DMS53 treated with DMSO at 0.1 percent for 48 hours (cell line): ENCODE measurements around the gene MRPL20.
"Not testable (repeated sequence)": the region's sequence is repeated elsewhere in the genome, so short reads cannot be mapped to it uniquely, and the experiment has no call there.

ENCODE experiments used
- DNase-seq: peaks from one replicate; lab custom pipeline; 2025; ENCODE audit not compliant: unreplicated experiment; lab: John Stamatoyannopoulos, UW

The MRPL20 gene

GRCh38 chr1:1411626-1412025 lies 4.5 kb upstream of the MRPL20 start:
- no peak for DNase-seq

DNA sequence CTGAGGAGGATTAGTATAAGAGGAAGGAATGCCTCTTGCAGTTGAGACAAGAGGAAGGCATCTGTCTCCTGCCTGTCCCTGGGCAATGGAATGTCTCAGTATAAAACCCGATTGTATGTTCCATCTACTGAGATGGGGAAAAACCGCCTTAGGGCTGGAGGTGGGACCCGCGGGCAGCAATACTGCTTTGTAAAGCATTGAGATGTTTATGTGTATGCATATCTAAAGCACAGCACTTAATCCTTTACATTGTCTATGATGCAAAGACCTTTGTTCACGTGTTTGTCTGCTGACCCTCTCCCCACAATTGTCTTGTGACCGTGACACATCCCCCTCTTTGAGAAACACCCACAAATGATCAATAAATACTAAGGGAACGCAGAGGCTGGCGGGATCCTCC lies 3.1 kb upstream of the MRPL20 start:
- not testable (repeated sequence) for DNase-seq

DNA sequence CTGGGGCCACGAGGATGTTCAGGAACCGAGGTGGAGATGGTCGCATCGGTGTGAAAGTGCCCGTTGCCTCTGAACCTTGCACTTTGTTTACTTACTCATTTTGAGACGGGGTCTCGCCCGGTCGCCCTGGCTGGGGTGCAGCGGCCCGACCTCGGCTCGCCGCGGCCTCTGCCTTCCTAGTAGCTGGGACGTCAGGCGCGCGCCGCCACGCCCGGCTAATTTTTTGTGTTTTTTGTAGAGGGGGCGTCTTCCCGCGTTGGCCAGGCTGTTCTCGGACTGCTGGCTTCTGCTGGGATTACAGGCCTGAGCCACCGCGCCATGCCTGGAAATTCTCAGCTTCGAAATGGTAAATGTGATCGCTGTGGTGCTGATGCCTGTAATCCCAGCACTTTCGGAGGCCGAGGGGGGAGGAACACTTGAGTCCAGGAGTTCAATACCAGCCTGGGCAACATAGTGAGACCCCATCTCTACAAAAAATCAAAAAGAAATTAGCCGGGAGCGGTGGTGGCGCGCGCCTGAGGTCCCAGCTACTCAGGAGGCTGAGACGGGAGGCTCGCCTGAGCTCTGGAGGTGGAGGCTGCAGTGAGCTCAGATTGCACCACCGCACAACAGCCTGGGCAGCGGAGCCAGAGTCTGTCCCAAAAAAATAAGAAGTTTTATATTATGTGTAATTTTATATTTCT lies 684 bp upstream of the MRPL20 start:
- no peak for DNase-seq

DNA sequence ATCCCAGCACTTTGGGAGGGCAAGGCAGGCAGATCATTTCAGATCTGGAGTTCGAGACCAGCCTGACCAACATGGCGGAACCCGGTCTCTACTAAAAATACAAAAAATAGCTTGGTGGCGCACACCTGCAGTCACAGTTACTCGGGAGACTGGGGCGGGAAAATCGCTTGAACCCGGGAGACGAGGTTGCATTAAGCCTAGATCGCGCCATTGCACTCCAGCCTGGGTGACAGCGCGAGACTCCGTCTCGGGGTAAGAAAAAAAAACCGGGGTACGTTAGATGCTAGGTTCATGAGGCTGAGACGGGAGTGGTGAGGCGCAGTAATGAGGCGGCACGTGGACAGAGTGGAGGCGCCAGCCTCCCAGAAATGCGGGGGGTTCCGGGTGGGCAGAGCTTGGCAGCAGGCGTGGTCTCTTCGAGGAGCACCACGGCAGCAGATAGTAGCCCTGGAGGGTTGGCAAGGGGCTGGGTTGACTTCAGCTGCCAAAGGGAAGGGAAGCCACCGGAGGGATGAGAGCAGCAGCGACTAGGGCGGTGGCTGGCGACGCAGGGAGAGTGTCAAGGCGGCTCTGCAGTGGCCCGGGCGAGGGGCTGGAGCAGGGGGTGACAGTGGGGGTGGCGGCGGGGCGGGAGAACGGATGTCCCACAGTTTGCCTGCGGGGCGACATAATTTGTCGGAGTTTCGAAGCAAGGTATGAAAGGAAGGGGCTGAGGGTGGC lies 832 bp downstream of the MRPL20 start:
- no peak for DNase-seq

- DNase-seq: no peak
These were observed 3.4 kb downstream of the MRPL20 start for GRCh38 chr1:1403653-1404052.

DNA sequence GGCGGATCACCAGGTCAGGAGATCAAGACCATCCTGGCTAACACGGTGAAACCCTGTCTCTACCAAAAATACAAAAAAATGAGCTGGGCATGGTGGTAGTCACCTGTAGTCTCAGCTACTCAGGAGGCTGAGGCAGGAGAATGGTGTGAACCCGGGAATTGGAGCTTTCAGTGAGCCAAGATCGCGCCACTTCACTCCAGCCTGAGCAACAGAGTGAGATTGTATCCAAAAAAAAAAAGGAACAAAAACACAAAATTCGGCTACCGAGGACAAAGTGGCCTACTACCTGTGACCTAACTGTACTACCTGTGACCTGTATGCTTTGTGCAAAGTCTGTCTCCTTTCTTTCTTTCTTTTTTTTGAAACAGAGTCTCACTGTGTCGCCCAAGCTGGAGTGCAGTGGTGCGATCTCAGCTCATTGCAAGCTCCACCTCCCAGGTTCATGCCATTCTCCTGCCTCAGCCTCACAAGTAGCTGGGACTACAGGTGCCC lies 4.1 kb downstream of the MRPL20 start:
- not testable (repeated sequence) for DNase-seq

DNA sequence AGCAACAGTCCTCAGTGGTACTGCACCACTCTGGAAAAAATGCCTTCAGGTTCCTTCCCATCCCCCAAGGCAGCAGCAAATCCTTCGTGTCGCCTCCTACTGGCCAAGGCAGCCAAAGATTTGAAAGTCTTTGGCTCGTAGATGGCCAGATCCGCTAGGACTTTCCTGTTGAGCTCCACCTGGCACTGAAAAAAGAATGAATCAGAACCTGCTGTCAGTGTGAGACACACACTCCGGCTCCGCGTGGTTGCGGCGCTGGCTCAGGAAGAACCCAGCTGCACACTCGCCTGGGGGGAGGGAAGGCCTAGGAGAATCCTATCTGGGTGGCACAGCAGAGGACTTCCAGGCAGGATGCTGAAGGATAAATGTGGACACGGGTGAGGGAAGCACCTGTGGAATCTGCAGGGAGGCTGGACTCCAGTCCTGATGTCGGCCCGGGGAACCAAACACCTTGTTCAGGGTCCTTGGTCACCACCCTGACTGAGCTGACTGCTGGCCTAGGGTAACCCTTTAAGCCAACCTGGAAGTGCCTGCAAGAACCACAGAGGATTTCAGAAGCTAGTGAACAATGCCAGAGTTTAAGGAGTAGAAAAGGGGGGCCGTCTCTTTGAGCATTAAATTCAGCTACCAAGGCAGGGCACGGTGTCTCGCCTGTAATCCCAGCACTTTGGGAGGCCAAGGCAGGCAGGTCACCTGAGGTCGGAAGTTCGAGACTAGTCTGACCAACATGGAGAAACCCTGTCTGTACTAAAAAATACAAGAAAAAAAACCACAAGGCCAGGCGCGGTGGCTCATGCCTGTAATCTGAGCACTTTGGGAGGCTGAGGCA lies 4.8 kb downstream of the MRPL20 start:
- no peak for DNase-seq

DNA sequence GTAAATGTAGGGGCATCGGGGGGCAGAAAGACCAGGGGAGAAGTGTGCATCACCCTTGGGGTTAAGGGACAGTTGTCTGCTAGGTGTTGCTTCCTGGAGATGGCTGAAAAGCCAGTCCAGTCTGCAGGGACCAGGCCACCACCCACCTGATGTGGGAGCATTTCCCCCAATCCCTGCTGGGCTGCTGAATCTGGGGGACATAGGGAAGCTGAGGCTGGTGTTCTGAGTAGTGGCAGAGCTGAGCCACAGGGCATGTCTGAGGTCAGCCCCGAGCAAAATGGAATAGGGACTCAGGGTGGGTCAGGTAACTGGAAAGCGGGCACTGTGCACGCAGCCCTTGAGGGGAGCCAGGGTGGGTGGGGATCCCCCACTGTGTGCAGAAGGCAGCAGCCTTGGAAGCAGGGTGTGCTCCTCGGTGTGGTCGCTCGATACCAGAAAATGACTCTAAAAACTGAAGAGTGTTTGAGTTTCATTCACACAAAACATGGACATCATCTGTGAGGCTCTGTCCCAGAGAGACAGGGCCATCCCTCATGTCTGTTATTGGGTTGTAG lies 5.6 kb downstream of the MRPL20 start:
- no peak for DNase-seq

DNA sequence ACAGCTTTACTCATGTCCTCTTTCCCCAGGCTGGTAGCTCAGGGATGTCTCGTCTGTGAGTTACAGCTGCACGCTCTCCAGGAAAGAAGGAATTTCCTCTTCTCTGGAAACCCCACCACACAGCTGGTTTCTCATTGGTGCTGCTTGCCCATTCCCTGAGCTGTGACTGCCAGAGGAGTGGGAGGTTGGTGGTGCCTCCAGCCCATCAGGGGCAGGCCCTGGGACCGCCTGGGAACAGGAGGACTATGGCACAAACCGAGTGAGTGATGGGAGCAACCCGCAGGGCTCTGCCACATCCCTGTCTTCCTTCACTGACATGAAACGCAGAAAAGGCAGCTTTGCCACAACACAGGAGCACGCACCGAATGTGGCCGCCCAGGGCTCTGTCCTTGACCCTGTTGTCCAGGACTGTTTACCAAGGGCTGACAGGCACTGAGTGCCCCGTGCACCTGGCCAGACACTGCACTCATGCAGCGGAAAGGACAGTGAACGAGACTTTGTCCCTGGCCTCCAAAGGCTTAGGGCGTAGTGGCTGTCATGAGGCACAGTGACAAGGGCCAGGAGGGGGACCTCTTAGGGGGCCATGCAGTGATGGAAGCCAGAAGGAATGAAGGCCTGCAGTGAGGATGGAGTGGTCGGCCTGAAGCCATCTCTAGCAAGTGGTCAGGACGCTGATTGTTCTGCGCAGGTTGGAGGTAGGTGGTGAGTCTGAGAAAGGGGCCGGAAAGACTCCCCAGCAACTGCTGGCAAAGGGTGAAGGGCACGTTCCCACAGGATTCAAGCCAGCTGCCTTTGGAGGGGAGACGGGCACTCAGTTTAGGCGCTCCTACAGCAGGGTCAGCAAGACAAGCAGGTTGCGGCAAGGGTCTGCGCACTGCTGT lies 6.3 kb downstream of the MRPL20 start:
- DNase-seq: no peak

GRCh38 chr1:1399872-1400575 lies 7.1 kb downstream of the MRPL20 start:
- DNase-seq: no peak

DNA sequence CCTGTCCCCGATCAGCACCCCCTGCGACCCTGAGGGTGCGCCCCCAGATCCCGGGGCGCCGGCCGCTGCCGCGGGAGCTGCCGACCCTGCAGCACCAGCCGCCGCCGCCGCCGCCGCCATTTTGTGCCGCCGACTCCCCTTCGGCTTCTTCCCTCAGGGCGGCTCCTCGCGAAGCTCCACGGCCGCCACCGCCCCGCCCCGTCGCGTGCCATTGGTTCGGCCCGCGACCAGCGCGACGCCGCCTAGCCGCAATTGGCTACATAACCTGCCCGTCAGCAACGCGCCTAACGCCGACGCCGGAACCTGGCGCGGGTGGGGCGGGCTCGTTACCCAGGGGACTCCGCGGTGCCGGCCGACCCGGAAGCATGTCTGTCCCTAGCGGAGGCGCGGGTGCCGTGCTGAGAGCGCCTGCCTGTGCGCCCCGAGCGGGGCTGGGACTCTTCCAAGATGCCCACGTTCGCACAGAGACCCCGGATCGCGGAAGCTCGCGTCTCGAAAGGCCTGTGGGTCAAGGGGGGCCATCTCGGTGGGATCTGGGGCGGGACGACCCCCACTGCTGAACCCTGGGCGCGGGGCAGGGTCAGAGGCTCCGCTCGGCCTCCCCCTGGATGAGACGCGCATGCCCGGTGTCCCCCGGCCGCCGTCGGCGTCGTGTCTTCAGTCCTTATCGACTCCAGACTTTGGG lies 7.8 kb downstream of the MRPL20 start, which contains the start of gene CCNL2:
Gene CCNL2 (minus strand): TSS at position 149 of the 685 bp plus-strand sequence. CDS start 29 bp downstream, at position 120.
- DNase-seq: peak; percentile 94

- no peak for DNase-seq
These were observed 8.4 kb downstream of the MRPL20 start for GRCh38 chr1:1398677-1399186.

- DNase-seq: no peak
These were observed 9.1 kb downstream of the MRPL20 start for GRCh38 chr1:1397839-1398523.

- DNase-seq: no peak
These were observed 11.9 kb downstream of the MRPL20 start for GRCh38 chr1:1395166-1395565.

DNA sequence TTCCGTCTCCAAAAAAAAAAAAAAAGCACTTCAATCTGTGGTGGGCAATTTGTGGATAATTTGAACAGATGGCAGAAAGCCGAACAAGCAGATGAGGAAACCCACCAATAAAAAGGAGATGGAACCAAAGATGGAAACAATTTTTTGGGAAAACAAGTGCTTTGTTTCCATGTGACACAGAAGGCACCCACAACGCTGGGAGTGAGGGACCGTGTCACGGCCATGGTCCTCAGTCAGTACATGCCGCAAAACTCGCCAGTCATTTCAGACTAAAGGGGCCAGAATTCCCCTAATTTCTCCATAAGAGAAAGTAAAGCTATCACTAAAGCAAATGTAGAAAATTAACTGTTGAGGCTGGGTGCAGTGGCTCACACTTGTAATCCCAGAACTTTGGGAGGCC lies 13.0 kb downstream of the MRPL20 start:
- no peak for DNase-seq

GRCh38 chr1:1393428-1393827 lies 13.7 kb downstream of the MRPL20 start:
- DNase-seq: no peak

DNA sequence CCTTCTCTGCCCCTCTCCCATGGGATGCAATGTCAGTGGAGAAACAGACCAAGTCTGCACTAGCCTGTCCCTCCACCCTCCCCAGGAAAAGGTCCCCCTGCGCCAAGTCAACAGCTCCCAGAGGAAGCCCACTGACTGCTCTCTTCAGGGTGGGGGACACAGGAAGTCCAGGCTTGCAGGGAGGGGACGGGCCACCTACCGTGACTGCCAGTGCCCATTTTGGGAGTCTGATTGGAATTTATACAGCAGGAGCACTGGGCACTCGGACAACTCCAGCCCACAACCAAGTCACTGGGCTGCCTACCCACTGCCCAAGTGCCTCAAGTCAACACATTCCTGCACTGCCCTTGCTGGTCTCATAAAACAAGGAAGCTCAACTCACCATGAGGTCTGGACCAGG lies 14.1 kb downstream of the MRPL20 start:
- no peak for DNase-seq

DNA sequence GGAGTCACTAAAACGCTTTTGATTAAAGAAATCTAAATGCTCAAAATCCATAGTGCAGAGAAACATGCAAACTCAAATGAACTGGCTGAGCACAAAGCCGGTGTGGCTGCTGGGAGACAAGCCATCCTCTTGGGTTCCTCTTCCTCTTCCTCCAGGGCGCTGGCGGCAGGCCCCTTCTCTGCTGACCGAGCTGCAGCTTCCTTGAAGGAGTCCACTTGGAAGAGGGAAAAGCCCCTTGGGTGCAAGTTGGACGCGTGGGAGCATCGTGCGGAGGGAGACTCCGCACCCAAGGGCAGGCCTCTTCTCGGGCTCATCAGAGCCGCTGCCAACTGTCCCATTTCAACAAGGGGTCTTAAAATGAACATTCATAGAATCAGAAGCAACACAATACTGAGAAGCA lies 15.9 kb downstream of the MRPL20 start:
- DNase-seq: no peak
